22Rv1 (cell line): ENCODE data around the gene DNMT3A.

Experiments used
- ZFX ChIP-seq: fragments of 450-650 bp; IDR thresholded peaks from 2 replicates; pipeline ENCODE4 v1.6.1; 2017; ENCODE audit warnings: antibody characterized with exemption, borderline replicate concordance
- TF ChIP-seq, protein P1 (sequence below): fragments of 450-650 bp; IDR thresholded peaks from 2 replicates; pipeline ENCODE4 v1.5.1; 2017; ENCODE audit warnings: mild to moderate bottlenecking

- TF ChIP-seq, protein P1, sequence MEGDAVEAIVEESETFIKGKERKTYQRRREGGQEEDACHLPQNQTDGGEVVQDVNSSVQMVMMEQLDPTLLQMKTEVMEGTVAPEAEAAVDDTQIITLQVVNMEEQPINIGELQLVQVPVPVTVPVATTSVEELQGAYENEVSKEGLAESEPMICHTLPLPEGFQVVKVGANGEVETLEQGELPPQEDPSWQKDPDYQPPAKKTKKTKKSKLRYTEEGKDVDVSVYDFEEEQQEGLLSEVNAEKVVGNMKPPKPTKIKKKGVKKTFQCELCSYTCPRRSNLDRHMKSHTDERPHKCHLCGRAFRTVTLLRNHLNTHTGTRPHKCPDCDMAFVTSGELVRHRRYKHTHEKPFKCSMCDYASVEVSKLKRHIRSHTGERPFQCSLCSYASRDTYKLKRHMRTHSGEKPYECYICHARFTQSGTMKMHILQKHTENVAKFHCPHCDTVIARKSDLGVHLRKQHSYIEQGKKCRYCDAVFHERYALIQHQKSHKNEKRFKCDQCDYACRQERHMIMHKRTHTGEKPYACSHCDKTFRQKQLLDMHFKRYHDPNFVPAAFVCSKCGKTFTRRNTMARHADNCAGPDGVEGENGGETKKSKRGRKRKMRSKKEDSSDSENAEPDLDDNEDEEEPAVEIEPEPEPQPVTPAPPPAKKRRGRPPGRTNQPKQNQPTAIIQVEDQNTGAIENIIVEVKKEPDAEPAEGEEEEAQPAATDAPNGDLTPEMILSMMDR: no peak
- TF ChIP-seq ZFX: no peak
Observed at GRCh38 chr2:25184254-25184653, 157.5 kb downstream of the DNMT3A start.
